Stimulated activated CD4-positive, alpha-beta T cell treated with anti-CD3 and anti-CD28 coated beads, Interleukin-15, amount 100 ng/mL, for 24 hours (primary cell): ENCODE data around the gene CYP2F1.
A peak's percentile ranks its signal among the peaks of the same experiment; 100 is the strongest.
"Not testable (repeated sequence)": the region's sequence is repeated elsewhere in the genome, so short reads cannot be mapped to it uniquely, and the experiment has no call there.

Experiments used
- DNase-seq: peaks from one replicate; pipeline ENCODE4 v3.0.0-alpha.2; 2020

Gene CYP2F1

DNA sequence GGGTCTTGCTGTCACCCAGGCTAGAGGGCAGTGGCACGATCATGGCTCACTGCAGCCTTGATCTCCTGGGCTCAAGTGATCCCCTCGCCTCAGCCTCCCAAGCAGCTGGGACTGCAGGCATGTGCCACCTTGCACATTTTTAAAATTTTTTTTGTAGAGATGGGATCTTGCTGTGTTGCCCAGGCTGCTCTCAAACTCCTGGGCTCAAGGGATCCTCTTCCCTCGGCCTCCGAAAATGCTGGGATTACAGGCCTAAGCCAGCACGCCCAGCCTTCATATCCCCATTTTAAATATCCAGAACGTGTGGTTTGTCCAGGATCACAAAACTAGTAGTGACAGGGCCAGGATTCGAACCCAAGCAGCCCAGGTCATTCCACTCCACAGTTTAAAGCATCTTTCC lies 13.1 kb downstream of the CYP2F1 start:
- DNase-seq: not testable (repeated sequence)

- peak; percentile 88 for DNase-seq
Measured at GRCh38 chr19:41127801-41128300, 13.6 kb downstream of the CYP2F1 start.

DNA sequence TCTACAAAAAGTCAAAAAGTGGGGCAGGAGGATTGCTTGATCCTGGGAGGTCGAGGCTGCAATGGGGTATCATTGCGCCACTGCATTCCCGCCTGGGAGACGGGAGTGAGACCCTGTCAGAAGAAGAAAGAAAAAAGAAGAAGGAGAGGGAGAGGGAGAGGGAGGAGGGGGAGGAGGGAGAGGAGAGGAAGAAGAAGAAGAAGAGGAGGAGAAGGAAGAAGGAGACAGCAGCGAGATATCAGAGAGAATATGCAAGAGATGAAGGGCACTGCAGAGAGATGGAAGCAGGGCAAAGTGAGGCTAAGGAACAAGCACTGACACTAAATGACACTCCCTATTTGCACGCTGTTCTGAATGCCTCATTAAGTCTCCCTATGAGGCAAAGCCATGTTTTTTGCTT lies 14.5 kb downstream of the CYP2F1 start:
- no peak for DNase-seq

GRCh38 chr19:41131186-41131585 lies 17.0 kb downstream of the CYP2F1 start:
- DNase-seq: no peak

GRCh38 chr19:41133260-41133659 lies 19.0 kb downstream of the CYP2F1 start:
- no peak for DNase-seq

DNA sequence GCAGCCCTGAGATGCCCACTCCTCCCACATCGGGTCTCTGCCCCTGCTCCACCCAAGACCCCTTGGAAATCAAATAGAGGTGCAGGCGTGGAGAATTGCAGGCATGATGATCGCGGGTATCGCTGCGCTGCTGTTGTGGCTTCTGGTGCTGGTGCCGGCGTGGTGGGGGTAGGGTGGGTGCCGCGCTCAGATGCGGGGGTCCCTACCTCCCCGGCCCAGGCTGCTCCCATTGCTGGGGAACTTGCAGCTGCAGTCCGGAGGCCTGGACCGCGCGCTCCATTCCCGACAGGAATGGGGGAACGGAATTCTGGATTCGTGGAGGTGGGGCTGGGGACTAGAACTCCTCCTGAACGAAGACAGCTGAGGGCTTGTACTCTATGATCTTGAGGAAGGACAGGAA lies 20.4 kb downstream of the CYP2F1 start:
- no peak for DNase-seq

DNA sequence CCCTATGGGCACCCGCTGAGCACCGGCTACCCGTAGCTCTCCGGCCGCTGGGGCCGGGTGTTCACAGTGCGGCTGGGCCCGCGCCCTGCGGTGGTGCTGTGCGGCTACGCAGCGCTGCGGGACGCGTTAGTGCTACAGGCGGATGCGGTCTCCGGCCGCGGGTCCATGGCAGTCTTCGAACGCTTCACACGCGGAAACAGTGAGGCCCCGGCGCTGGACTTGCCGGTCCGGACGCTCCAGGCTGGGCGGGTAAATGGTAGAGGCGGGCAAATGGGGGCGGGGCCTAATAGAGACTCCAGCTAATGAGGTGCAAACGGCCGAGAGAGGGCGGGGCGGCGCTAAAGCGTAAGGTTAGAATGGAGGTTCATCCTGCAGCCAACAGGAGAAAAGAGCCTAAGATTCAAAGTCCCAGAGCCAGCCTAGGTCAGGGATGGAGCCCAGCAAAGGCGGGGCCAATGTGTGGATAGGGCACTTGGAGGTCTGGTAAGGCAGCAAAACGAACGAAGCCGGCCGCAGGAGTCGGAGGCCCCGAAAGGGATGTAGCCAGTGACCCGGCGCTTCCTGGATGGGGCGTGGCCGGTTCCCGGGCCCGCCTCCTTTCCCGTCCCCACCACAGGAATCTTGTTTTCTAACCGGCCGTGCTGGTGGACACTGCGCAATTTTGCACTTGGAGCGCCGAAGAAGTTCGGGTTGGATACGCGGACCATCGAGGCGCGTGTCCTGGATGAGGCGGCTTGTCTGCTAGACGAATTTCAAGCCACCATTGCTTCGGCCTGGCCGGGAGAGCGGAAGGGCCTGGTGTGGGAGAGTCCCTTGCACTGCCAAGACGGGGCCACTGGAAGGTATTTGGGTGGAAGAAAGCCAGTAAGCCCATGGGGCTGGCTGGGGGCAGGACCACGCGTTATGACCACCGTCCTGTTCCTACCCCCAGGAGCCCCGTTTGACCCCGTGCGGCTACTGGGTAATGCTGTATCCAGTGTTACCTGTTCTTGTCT lies 21.5 kb downstream of the CYP2F1 start:
- DNase-seq: peak; percentile 63

DNA sequence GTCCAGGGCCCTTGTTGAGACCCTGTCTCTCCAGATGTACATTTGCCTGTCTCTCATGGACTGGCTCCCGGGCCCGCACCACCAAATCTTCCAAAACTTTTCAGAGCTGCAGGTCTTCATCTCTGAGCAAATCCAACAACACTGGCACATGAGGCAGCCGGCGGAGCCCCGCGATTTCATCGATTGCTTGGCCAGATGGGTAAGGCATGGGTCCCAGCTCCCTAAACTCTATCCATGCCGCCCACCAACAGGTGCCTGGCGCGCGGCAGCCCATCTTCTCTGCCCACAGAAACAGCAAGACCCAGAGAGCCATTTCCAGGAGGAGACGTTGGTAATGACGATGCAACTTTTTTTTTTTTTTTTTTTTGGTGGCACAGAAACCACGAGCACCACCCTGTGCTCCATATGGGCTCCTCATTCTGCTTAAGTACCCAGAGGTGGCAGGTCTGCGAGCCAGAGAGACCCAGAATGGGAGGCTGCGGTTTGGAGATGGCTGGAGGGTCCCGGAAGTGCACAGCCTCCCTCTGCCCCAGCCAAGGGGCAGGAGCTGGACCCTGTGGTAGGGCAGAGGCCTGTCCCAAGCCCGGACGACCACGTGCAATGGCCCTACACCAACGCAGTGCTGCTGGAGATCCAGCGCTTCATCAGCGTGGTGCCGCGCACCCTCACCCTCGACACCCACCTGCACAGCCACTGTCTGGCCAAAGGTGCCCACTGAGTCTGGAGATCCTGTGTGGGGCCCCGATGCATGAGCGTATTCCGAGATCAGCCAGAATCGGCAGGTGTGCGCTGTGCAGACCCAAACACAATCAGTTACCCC lies 22.6 kb downstream of the CYP2F1 start:
- no peak for DNase-seq

- DNase-seq: peak; percentile 91
Measured at GRCh38 chr19:41144403-41144802, 30.2 kb downstream of the CYP2F1 start.

DNA sequence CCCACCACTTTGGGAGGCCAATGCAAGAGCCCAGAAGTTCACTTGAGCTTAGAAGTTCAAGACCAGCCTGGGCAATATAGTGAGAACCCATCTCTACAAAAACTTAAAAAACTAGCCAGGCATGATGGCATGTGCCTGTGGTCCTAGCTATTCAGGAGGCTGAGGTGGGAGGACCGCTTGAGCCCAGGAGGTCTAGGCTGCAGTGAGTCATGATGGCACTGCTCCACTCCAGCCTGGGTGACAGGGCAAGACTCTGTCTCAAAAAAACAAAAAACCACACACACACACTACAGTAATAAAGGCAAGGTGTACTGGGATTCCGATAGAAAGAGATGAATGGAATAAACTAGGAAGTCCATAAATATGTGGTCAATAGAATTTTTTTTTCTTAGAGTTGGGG lies 35.6 kb downstream of the CYP2F1 start:
- DNase-seq: no peak

GRCh38 chr19:41150986-41151385 lies 36.8 kb downstream of the CYP2F1 start:
- DNase-seq: not testable (repeated sequence)

GRCh38 chr19:41154060-41154459 lies 39.8 kb downstream of the CYP2F1 start:
- no peak for DNase-seq

DNA sequence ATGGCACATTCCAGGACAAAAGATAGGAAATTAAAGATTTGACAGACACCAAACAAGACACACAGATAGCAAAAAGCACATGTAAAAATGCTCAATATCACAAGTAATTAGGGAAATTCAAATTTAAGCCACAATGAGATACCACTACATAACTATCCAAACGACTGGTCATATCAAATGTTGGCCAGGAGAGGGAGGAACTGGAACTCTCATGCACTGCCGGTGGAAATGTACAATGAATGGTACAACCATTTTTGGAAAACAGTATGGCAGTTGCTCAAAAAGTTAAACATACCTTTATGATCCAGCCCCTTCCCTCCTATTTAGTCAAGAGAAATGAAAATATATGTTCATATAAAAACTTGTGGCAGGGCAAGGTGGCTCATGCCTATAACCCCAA lies 42.0 kb downstream of the CYP2F1 start:
- no peak for DNase-seq

GRCh38 chr19:41159881-41160280 lies 45.6 kb downstream of the CYP2F1 start:
- DNase-seq: no peak

- no peak for DNase-seq
Measured at GRCh38 chr19:41161903-41162302, 47.7 kb downstream of the CYP2F1 start.

DNA sequence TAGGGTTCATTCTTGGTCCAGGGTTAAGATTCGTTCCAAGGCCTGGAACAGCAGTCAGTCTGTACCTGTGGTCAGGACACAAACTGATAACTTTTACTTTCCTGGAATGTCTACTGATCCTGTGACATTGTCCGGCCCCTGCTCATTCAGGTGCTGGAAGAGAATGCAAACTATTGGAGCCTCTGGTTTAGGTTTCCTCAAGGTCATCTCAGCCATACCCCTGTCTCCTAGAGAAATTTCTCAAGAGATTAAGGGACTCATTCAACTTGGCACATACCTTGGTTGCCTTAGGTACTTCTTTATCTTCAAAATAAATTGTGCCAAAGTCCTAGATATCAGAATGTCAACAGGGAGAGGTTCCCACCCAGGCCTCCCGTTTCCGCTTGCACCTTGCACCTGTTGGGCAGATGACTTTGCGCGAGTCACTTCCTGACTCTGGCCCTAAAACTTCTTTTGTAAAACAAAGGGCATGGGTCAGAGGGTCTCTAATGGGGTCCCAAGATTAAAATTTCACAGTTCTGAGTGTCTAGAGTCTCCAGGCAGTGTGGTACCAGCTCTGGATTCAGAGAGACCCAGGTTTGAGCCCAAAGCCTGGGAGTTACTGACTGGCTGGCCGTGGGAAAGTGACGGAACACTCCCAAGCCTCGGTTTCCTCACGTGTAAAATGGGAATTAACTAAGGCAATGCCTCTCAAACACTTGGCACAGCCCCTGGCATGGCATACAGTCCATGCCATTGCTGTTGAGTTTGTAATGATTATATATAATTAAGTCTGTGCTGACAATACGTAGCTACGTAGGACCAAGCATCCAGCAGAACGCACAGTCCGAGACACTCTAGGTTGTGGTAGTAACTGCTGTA lies 52.9 kb downstream of the CYP2F1 start:
- DNase-seq: no peak

DNA sequence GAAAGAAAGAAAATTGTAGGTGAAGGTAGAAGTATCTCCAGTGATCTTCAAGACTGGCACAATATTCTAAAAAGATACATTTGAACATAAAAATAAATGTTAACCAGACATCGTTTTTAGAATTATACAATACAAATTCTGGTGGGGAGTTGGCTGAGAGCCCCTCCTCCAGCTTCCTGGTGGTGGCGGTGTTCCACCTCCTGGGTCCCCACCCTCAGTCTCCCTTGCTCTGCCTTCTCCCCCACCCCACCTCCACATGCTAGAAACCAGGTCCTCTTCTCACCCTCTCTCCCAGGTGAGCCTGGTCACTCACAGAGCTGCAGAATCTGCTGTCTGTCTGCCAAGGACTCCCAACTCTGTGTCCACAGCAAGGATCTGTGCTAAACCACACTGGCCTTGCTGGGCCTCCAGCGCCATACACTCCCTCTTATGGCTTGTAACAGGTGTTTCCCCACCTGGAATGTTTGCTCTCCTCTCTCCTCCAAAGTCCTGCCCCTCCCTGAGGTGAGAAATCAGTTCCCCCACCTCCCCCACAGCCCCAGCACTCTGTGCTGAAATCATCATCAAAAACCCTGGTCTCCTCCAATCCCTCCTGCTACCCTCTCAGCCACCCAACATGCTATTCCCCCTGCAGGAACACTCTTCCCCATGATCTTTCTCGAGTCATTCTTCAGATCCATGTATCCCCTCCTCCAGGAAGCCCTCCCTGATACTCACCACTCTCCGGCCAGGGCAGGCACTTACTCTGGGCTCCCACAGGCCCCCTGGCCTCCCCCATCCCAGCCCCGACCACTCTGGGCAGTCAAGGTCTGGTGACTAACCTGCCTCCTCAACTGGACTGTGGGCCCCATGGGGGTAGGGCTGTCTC lies 58.3 kb downstream of the CYP2F1 start:
- DNase-seq: no peak

GRCh38 chr19:41174297-41174928 lies 60.2 kb downstream of the CYP2F1 start:
- DNase-seq: no peak

- DNase-seq: peak; percentile 62
Measured at GRCh38 chr19:41175801-41176777, 61.9 kb downstream of the CYP2F1 start.
